Body of pancreas (tissue), 4 donors: ENCODE results near the gene NPHP4.

Experiments used
- CTCF ChIP-seq, 7 experiments: fragments of 450-650 bp in 4 of 7; fragments of 200-600 bp in 3 of 7; sonication (generic) in 3 of 7; IDR thresholded peaks; one replicate each; pipeline ENCODE4 v1.5.1; 2016 to 2019; ENCODE audit warnings: antibody characterized with exemption in 7 of 7
- POLR2A ChIP-seq, 3 donors: fragments of 450-650 bp; IDR thresholded peaks; one replicate each; pipeline ENCODE4 v1.6.1; 2016; ENCODE audit warnings: antibody characterized with exemption in 3 of 3, mild to moderate bottlenecking in 2 of 3

- TF ChIP-seq CTCF (IDR thresholded peaks at IDR 0.05), result no peak
- TF ChIP-seq POLR2A (IDR thresholded peaks at IDR 0.05), result no peak
Observed at GRCh38 chr1:5865056-5865455, 127.2 kb downstream of the NPHP4 start.
